Activated naive CD8-positive, alpha-beta T cell (primary cell): ENCODE data around the gene BMPR1B.

ENCODE experiments used
- H3K27ac Mint-ChIP-seq: one replicate; pipeline ENCODE4 v1.8.0; 2021; ENCODE audit warnings: mixed read lengths
- H3K27me3 Mint-ChIP-seq: one replicate; pipeline ENCODE4 v1.8.0; 2021; ENCODE audit warnings: mixed read lengths
- H3K36me3 Mint-ChIP-seq: one replicate; pipeline ENCODE4 v1.8.0; 2021; ENCODE audit warnings: mixed read lengths
- H3K4me1 Mint-ChIP-seq: one replicate; pipeline ENCODE4 v1.8.0; 2021; ENCODE audit warnings: low read depth, mixed read lengths
- H3K4me3 Mint-ChIP-seq: one replicate; pipeline ENCODE4 v1.8.0; 2021; ENCODE audit warnings: mild to moderate bottlenecking, mixed read lengths
- H3K9me3 Mint-ChIP-seq: one replicate; pipeline ENCODE4 v1.8.0; 2021; ENCODE audit warnings: low read depth, mixed read lengths

The BMPR1B gene

GRCh38 chr4:95093936-95094929, 336.5 kb downstream of the BMPR1B start:
- no peaks in the 10 kb centered on the region for H3K9me3 Mint-ChIP-seq
- H3K4me1 Mint-ChIP-seq = peaks cover 6% of the 10 kb centered on the region
- no peaks in the 10 kb centered on the region for H3K36me3 Mint-ChIP-seq
- H3K27me3 Mint-ChIP-seq = no peaks in the 10 kb centered on the region
- H3K27ac Mint-ChIP-seq = no peak overlapping the region
- H3K4me3 Mint-ChIP-seq = no peak overlapping the region

DNA sequence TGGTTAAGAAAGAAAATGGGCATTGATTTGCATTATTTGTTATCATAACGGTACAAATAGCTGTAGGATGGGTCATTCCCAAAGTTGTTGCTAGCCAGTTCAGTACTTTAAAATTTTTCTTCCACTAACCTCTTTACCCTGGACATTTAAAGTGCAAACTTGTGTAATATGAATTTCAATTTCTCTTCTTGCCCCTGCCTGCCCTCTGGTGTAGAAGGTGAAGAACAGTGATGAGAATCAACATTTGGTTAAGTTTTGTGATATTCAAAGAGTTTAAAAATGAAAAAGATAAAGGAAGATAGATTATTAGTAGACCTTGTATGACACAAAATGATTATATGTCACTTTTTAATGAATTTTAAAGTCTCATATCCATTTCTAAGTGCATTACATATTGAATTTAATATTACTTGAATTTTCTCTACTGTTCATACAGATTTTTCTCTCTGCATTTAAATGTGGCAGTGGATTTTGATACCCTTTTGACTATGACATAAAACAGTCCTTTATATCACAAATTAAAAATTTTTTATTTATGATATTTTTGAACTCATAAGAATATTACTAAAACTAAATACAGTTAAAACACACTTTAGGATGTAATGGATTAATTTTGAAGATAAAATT, 337.7 kb downstream of the BMPR1B start:
- Mint-ChIP-seq H3K27me3 (no peaks in the 10 kb centered on the region), H3K36me3 (no peaks in the 10 kb centered on the region), H3K4me1 (peaks cover 6% of the 10 kb centered on the region), H3K27ac (no peak overlapping the region), H3K9me3 (no peaks in the 10 kb centered on the region), H3K4me3 (no peak overlapping the region)

- no peaks in the 10 kb centered on the region for H3K36me3 Mint-ChIP-seq
- H3K4me3 Mint-ChIP-seq = no peak overlapping the region
- H3K27me3 Mint-ChIP-seq = no peaks in the 10 kb centered on the region
- no peaks in the 10 kb centered on the region for H3K4me1 Mint-ChIP-seq
- no peaks in the 10 kb centered on the region for H3K9me3 Mint-ChIP-seq
- H3K27ac Mint-ChIP-seq = no peak overlapping the region
Observed at GRCh38 chr4:95102162-95102790, 344.5 kb downstream of the BMPR1B start.

- no peaks in the 10 kb centered on the region for H3K4me1 Mint-ChIP-seq
- no peak overlapping the region for H3K27ac Mint-ChIP-seq
- no peaks in the 10 kb centered on the region for H3K9me3 Mint-ChIP-seq
- H3K27me3 Mint-ChIP-seq = no peaks in the 10 kb centered on the region
- no peaks in the 10 kb centered on the region for H3K36me3 Mint-ChIP-seq
- no peak overlapping the region for H3K4me3 Mint-ChIP-seq
Observed at GRCh38 chr4:95105112-95105511, 347.4 kb downstream of the BMPR1B start.

DNA sequence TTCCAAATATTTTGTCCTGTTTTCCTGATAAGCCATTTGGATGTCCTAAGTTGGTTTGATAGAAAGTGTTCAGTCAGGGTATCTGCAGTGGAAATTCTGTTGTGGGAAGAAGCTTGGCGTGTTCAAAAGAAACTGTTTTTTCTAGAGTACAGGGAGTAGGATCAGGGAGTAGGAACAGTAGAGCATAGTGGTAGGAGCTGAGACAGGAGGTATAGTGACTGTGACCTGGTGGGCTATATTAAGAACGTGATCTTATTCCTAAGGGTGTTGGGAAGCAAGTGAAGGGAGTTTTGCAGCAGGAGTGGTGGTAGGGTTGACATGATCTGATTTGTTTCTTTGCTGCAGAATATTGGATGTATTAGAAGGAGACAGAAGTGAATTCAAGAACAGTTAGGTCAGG, 348.2 kb downstream of the BMPR1B start:
- Mint-ChIP-seq H3K36me3 (no peaks in the 10 kb centered on the region), H3K27ac (no peak overlapping the region), H3K4me3 (no peak overlapping the region), H3K27me3 (no peaks in the 10 kb centered on the region), H3K9me3 (no peaks in the 10 kb centered on the region), H3K4me1 (no peaks in the 10 kb centered on the region)

DNA sequence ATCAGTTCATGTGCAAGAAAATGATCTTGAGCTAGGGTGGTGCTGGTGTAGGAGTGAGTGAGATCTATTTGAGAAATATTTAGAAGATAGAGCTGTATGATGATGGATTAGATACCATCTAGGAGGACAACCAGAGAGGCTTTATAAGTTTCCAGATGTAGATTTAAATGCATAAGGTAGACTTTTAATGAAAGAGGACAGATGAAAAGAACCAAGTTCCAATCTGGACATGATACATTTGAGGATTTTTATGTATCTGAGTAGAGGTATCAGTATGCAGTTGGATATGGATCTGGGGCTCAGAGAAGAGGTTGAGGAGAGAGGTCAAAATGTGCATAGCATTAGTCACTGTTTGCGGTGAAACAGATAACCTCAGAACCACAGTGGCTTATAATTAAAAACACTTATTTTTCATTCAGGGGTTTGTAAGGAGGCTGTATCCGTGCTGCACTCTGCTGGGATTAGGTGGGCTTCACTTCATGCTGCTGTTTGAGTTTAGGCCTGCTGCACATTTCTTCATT, 348.7 kb downstream of the BMPR1B start:
- no peaks in the 10 kb centered on the region for H3K9me3 Mint-ChIP-seq

GRCh38 chr4:95107004-95107403, 349.2 kb downstream of the BMPR1B start:
- H3K27me3 Mint-ChIP-seq = no peaks in the 10 kb centered on the region
- H3K36me3 Mint-ChIP-seq = no peaks in the 10 kb centered on the region
- no peak overlapping the region for H3K4me3 Mint-ChIP-seq
- H3K9me3 Mint-ChIP-seq = no peaks in the 10 kb centered on the region
- no peak overlapping the region for H3K27ac Mint-ChIP-seq
- no peaks in the 10 kb centered on the region for H3K4me1 Mint-ChIP-seq

More for the DNA sequence above, 348.7 kb downstream of the BMPR1B start:
- Mint-ChIP-seq H3K36me3 (no peaks in the 10 kb centered on the region), H3K4me1 (no peaks in the 10 kb centered on the region), H3K27ac (no peak overlapping the region), H3K4me3 (no peak overlapping the region), H3K27me3 (no peaks in the 10 kb centered on the region)

GRCh38 chr4:95107635-95108034, 349.9 kb downstream of the BMPR1B start:
- Mint-ChIP-seq H3K9me3 (no peaks in the 10 kb centered on the region), H3K27me3 (no peaks in the 10 kb centered on the region), H3K27ac (no peak overlapping the region), H3K4me1 (no peaks in the 10 kb centered on the region), H3K36me3 (no peaks in the 10 kb centered on the region), H3K4me3 (no peak overlapping the region)

DNA sequence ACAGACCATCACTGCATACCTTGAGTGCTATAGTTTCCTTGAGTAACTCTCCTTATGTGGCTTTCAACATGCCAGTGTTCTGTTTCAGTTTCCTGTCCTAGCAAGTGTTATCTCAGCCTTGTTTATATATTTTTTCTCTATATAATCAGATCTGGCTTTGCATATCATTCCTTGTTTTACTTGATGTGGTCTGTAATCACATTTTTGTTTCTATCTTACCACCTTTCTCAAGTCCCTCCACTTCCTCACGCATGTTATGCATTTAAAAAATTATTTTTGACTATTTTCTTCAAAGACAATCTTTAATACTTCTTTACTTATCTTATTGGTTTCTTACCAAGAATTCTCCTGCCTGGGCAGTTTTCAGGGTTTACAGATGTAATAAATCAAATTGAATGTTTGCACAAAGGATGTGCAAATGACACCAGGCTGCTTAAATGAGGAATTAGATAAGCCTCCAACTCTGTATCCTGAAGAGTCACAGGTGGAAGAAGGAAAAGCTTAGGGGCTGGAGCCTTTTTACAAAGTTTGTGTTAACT, 351.2 kb downstream of the BMPR1B start:
- no peak overlapping the region for H3K4me3 Mint-ChIP-seq
- H3K9me3 Mint-ChIP-seq = no peaks in the 10 kb centered on the region
- H3K36me3 Mint-ChIP-seq = no peaks in the 10 kb centered on the region
- no peaks in the 10 kb centered on the region for H3K4me1 Mint-ChIP-seq
- H3K27ac Mint-ChIP-seq = no peak overlapping the region
- no peaks in the 10 kb centered on the region for H3K27me3 Mint-ChIP-seq

DNA sequence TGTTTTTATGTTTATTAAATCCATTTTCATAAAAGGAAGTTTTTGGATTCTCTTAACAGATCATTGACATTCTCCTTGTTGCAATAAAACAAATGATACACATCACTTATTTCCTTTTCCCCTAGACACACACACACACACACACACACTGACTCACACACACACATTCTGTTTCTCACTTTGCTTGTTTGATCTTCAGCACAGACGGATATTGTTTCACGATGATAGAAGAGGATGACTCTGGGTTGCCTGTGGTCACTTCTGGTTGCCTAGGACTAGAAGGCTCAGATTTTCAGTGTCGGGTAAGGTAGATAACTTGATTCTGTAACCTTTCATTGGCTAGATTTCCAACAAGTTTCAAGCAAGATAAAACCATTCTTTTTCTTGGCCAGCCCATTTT, 356.8 kb downstream of the BMPR1B start:
- H3K36me3 Mint-ChIP-seq = no peaks in the 10 kb centered on the region
- no peaks in the 10 kb centered on the region for H3K4me1 Mint-ChIP-seq
- no peaks in the 10 kb centered on the region for H3K27me3 Mint-ChIP-seq
- H3K4me3 Mint-ChIP-seq = no peak overlapping the region
- no peaks in the 10 kb centered on the region for H3K9me3 Mint-ChIP-seq
- no peak overlapping the region for H3K27ac Mint-ChIP-seq

GRCh38 chr4:95118497-95118896, 360.7 kb downstream of the BMPR1B start:
- H3K36me3 Mint-ChIP-seq = no peaks in the 10 kb centered on the region
- no peaks in the 10 kb centered on the region for H3K9me3 Mint-ChIP-seq
- H3K27ac Mint-ChIP-seq = no peak overlapping the region

DNA sequence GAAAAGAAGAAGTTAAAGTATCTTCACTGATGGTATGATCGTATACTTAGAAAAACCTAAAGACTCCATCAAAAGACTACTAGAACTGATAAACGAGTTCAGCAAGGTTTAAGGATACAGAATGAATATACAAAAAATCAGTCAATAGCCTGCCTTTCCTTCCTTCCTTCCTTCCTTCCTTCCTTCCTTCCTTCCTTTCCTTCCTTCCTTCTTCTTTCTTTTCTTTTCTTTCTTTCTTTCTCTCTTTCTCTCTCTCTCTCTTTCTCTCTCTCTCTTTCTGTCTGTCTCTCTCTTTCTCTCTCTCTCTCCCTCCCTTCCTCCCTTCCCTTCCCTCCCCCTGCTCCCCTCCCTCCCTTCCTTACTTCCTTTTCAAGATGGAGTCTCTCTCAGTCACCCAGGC, 362.7 kb downstream of the BMPR1B start:
- Mint-ChIP-seq H3K4me3 (no peak overlapping the region), H3K9me3 (no peaks in the 10 kb centered on the region), H3K36me3 (no peaks in the 10 kb centered on the region), H3K4me1 (no peaks in the 10 kb centered on the region), H3K27ac (no peak overlapping the region), H3K27me3 (peaks cover 4% of the 10 kb centered on the region)

More at GRCh38 chr4:95118497-95118896, 360.7 kb downstream of the BMPR1B start:
- Mint-ChIP-seq H3K27me3 (no peaks in the 10 kb centered on the region), H3K4me1 (no peaks in the 10 kb centered on the region), H3K4me3 (no peak overlapping the region)

GRCh38 chr4:95122001-95122400, 364.2 kb downstream of the BMPR1B start:
- H3K36me3 Mint-ChIP-seq = no peaks in the 10 kb centered on the region
- H3K4me1 Mint-ChIP-seq = no peaks in the 10 kb centered on the region
- H3K27ac Mint-ChIP-seq = no peak overlapping the region
- no peaks in the 10 kb centered on the region for H3K9me3 Mint-ChIP-seq
- no peak overlapping the region for H3K4me3 Mint-ChIP-seq
- H3K27me3 Mint-ChIP-seq = peaks cover 6% of the 10 kb centered on the region

DNA sequence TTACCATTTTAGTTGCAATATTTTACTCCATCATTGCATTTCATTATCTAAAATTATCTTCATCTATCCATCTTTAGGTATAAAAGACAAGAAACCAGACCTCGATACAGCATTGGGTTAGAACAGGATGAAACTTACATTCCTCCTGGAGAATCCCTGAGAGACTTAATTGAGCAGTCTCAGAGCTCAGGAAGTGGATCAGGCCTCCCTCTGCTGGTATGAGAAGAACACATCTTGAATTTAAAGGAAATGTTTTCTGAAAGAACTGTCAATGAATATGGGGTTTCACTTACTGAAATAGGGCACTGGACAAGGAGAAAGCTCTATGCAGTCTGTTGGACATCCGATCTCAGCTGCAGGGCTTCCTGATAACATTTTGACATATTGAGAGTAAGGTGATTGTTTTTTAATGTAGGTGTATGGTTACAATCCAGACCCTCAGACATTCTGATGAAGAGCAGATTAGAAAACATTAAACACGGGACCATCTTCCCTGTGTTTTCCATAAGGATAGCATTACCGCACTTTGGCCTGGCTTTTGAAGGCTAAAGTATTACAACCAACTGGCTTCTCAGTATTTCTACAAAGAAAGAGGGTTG, 367.2 kb downstream of the BMPR1B start:
- Mint-ChIP-seq H3K9me3 (no peaks in the 10 kb centered on the region), H3K4me1 (peaks cover 4% of the 10 kb centered on the region), H3K27ac (no peak overlapping the region), H3K27me3 (peaks cover 6% of the 10 kb centered on the region), H3K4me3 (no peak overlapping the region), H3K36me3 (no peaks in the 10 kb centered on the region)
